GM21786 (cell line): Measurements from ENCODE around the gene CYP2U1.
"Not testable (repeated sequence)": the region's sequence is repeated elsewhere in the genome, so short reads cannot be mapped to it uniquely, and the experiment has no call there.

Experiments
- ATAC-seq: cut with Tn5 transposase; IDR thresholded peaks from one replicate; pipeline ENCODE4 v1.9.1; 2021; ENCODE audit not compliant: unreplicated experiment

CYP2U1 gene

GRCh38 chr4:107917500-107917899 lies 13.8 kb upstream of the CYP2U1 start:
- no peak for ATAC-seq

DNA sequence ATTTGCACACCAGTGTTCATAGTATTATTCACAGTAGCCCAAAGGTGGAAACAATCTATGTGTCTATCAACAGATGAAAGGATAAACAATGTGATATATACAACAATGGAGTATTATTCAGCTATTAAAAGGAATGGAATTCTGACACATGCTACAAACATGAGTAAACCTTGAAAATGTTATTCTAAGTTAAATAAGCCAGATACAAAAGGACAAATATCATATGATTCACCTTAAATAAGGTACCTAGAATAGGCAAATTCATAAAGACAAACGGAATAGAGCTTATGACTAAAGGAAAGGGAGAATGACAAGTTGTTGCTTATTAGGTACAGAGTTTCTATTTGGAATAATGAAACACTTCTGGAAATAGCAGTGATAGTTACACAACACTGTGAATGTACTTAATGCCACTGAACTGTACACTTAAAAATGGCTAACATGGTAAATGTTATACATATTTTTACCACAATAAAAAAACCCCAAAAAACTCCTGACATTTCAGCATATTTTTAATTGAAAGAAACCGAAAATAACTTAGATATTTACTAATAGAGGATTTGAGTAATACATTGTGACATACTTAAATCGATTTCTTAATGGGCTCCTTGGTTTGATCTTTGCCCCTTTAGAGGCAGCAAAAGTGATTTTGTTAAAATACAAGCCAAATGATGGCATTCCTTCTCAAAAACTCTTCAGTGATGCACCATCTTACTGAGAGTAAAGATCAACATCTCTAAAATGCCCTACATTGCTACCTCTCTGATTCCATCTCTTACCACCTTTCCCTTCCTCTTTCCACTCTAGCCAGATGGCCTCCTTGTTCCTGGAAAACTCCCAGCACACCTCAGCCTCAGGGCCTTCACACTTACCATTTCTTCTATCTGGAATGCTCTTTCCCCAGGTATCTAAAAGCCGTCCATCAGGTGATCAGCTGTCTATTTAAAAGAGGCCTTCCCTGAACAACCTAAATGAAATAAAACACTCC lies 8.6 kb upstream of the CYP2U1 start:
- ATAC-seq = no peak

GRCh38 chr4:107925713-107926112 lies 5.6 kb upstream of the CYP2U1 start:
- ATAC-seq = not testable (repeated sequence)

DNA sequence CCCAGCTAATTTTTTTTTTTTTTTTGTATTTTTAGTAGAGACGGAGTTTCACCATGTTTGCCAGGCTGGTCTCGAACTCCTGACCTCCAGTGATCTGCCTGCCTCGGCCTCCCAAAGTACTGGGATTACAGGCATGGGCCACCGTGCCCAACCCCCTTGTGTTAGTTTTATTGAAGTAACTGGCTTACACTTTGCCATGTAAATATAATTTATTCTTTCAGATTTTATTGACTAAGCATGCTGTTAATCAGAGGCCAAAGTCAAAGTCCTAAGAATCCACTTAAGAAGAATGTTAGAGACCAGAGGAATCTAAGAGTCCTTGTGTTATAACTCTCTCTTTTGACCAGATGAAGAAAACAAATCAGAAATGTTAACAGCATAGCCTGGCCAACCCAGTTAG lies 4.5 kb upstream of the CYP2U1 start:
- ATAC-seq = not testable (repeated sequence)

GRCh38 chr4:107931775-107932321 lies 499 bp downstream of the CYP2U1 start:
- peak; percentile 15 for ATAC-seq

GRCh38 chr4:107935246-107935645 lies 3.9 kb downstream of the CYP2U1 start:
- no peak for ATAC-seq

DNA sequence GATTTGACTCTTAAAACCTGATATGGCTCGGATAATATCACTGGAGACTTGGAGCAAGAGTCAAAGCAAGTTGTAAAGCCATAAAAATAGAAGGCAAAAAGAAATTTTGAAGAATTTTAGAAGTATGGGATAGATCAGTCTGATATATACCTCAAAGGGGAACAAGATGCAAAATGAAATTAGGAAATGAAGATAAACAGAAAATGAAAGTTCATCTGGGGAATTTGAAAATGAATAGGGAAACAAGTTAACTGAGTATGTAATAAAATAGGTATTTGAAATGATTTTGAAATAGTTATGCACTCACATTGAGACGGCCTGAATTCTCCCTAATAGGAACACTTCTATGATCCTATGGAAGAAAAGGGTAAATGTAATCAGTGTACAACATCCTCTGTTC lies 5.7 kb downstream of the CYP2U1 start:
- peak; percentile 42 for ATAC-seq

- ATAC-seq = no peak
These were observed 8.0 kb downstream of the CYP2U1 start for GRCh38 chr4:107939307-107939706.

DNA sequence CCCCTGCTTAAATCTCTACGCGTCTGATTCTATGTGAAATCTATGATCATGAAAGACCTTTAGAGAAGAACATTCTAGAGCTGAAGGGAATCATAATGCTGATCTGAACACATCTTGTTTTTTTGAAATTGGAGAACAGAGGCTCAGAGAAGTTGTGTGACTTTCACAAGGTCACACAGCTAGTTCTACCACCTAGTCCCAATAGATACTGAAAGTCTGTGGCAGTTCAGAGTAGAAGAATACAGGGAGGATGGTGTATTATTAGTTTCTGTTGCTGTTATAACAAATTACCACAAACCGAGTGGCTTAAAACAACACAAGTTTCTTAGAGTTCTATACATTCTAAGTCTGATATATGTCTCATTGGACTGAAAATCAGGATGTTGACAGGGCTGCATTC lies 14.5 kb downstream of the CYP2U1 start:
- ATAC-seq = no peak

GRCh38 chr4:107950746-107951540 lies 19.6 kb downstream of the CYP2U1 start:
- no peak for ATAC-seq

DNA sequence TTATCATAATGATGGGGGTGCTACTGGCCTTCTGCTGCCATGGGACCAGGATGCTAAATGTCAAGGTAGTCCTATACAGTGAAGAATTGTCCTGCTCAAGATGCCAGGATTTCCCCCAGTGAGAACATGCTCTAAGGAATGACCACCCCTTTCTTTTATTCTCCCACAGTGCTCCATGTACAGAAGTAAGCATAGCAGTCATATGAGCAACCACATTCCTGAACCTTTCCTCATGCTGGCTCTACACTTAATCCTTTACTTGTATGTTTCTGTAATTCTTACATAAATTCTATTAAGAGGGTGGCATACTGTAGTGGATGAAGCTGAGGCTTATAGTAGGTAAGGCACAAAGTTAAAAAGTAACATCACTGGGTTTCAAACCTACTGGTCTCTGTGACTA lies 20.2 kb downstream of the CYP2U1 start:
- ATAC-seq = no peak

DNA sequence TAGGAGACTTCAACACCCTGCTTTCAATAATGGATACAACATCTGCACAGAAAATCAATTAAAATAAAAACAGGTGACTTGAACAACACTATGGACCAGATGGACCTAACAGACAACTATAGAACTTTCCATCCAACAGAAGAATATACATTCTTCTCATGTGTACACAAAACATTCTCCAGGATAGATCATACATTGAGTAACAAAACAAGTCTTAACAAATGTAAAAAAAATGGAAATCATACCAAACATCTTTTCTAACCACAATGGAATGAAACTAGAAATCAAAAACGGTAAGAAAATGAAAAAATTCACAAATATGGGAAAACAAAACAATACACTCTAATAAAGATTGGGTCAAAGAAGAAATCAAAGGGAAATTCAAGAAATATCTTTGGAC lies 24.7 kb downstream of the CYP2U1 start:
- no peak for ATAC-seq

DNA sequence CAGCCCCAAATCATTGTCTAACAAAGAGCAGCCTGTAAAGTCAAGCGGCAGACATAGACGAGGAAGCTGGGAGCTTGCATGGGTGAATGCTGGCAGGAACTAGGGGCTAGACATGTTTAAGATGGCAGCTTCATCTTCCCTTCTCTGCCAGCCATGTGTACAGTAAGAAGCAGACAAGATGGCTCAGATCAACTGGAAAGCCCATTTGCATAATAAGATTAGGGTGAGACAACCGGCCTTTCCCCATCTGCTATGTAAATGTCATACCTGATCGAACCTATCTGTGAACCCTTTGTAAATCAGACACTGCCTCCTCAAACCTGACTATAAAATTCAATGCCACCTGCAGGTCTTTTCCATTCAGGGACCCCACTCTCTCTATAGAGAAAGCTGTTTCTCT lies 35.6 kb downstream of the CYP2U1 start:
- no peak for ATAC-seq

GRCh38 chr4:107967519-107967918 lies 36.2 kb downstream of the CYP2U1 start:
- not testable (repeated sequence) for ATAC-seq

DNA sequence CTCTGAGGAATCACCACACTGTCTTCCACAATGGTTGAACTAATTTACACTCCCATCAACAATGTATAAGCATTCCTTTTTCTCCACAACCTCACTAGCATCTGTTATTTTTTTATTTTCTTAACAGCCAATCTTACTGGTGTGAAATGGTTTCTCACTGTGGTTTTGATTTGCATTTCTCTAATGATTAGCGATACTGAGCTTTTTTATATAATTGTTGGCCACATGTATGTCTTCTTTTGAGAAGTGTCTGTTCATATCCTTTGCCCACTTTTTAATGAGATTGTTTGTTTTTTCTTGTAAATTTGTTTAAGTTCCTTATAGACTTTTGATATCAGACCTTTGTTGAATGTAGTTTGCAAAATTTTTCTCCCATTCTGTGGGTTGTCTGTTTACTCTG lies 36.6 kb downstream of the CYP2U1 start:
- ATAC-seq = not testable (repeated sequence)

GRCh38 chr4:107970063-107970798 lies 38.9 kb downstream of the CYP2U1 start:
- no peak for ATAC-seq

DNA sequence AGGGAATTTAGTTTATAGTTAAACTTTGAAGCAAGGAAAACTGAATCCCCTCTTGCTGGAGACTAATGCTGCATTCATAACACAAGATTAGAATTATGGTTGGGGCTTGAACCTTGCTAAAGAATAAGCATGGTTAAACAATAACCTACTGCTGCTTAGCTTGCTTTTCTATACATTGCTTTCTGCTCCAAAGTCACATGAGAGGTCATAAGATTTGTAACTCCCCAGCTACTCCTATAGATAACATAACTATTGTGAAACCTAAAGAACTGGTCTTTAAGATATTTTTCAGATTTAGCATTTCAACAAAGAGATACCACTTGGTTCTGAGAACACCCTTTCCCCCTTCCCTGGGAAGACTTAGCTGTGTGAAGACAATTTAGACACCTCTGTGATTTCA lies 41.3 kb downstream of the CYP2U1 start:
- ATAC-seq = no peak

DNA sequence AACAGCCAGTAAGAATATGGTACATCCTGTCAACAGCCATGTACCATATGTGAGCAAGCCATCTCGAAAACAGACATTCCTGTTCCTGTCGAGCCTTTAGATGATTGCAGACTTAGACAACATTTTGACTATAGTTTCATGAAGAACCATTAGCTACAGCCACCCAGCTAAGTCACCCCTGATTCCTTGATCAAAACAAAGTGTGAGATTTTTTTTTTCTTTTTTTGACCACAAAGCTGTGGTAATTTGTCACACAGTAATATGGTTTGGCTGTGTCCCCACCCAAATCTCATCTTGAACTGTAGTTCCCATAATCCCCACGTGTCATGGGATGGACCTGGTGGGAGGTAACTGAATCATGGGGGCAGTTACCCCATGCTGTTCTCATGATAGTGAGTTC lies 43.2 kb downstream of the CYP2U1 start:
- ATAC-seq = no peak

DNA sequence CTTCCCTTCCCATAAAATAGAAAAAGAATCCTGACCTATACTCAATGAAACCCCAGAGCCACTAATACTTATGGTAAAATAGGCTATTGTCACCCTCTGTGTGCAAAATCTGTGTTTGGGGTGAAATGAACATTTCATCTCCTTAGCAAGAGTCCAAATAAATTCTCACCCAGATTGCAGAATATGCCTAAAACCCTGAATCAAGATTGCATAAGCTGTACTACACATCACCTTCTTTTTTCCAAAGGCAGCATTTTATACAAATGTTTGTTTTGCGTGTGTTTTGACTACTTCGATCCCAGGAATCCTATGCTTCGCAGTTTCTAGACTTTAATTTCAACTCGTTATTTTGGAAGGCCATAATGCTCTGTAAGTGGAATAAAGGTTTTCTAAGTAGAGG lies 46.1 kb downstream of the CYP2U1 start:
- ATAC-seq = no peak

DNA sequence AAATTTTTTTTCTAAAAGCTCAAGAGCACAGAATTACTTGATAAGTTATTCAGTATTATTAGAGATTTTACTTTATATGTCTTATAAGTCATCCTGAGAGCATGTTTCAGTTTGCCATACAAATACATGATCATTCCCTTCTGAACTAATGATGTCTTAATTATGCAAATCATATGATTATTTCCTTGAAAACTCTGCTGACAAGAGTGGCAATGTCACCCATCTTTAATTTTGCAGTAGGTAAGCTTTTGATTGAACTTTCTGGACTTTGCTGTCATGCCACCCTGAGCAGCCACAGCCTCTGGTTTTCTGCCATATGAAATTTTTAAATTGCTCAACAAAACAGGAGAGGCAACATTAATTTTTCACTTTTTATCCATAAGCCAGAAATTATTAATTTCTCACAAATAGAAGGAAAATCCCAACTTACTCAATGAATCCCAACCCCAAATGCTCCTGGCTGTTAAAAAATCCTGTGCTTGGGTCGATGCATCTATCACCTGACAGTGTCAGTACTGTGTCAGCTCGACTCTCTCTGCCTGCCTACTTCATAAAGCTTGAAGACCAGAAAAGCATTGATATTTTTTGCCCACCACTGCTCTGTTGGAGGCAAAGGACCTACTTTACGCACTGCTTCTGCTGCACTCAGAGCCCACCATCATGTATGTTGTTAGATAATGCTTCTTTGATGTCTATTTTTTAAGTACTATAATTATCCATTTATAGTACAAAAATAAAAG lies 46.8 kb downstream of the CYP2U1 start:
- ATAC-seq = no peak
